Activated CD8-positive, alpha-beta T cell treated with anti-CD3 and anti-CD28 coated beads, Interleukin-2, amount 10 ng/mL, durations not matched to agents 7 days and 5 days (primary cell): ENCODE data around the gene PPP1R26. TPM values are rescaled to one million over a fixed set of nuclear protein-coding genes. Genes with fewer than 3 reads are reported as not detected.

ENCODE experiments used
- ATAC-seq: fragments of 150-1000 bp; cut with Tn5 transposase; one replicate; pipeline ENCODE4 v1.10.0; 2021; ENCODE audit warnings: moderate library complexity
- CTCF ChIA-PET: fragments of 350-600 bp; sonication (Branson Sonifier 250); formaldehyde crosslinking; loops from one replicate; lab custom pipeline; 2021; ENCODE audit warnings: antibody characterized with exemption; lab: Charles Lee
- POLR2A ChIA-PET: fragments of 350-600 bp; sonication (Branson Sonifier 250); formaldehyde crosslinking; loops from one replicate; lab custom pipeline; 2021; ENCODE audit warnings: antibody characterized with exemption; lab: Charles Lee
- DNase-seq: peaks from one replicate; pipeline ENCODE4 v3.0.0-alpha.2; 2020
- H3K27ac Mint-ChIP-seq: one replicate; pipeline ENCODE4 v1.8.0; 2021; ENCODE audit warnings: mild to moderate bottlenecking, mixed read lengths
- H3K27me3 Mint-ChIP-seq: one replicate; pipeline ENCODE4 v1.8.0; 2021; ENCODE audit warnings: low read depth, mixed read lengths
- H3K36me3 Mint-ChIP-seq: one replicate; pipeline ENCODE4 v1.8.0; 2021; ENCODE audit warnings: low read depth, mixed read lengths
- H3K4me1 Mint-ChIP-seq: one replicate; pipeline ENCODE4 v1.8.0; 2021; ENCODE audit warnings: low read depth, mixed read lengths
- H3K4me3 Mint-ChIP-seq: one replicate; pipeline ENCODE4 v1.8.0; 2021; ENCODE audit warnings: mild to moderate bottlenecking, mixed read lengths
- H3K9me3 Mint-ChIP-seq: one replicate; pipeline ENCODE4 v1.8.0; 2022; ENCODE audit warnings: mixed read lengths; ENCODE audit not compliant: insufficient read depth
- total RNA-seq, 2 experiments: library from RNA; stranded (reverse); gene quantifications; one replicate each; pipeline ENCODE4 v1.2.3, GENCODE V29; 2021

PPP1R26 gene
- total RNA-seq, 2 experiments from 2014 or later = not detected

DNA sequence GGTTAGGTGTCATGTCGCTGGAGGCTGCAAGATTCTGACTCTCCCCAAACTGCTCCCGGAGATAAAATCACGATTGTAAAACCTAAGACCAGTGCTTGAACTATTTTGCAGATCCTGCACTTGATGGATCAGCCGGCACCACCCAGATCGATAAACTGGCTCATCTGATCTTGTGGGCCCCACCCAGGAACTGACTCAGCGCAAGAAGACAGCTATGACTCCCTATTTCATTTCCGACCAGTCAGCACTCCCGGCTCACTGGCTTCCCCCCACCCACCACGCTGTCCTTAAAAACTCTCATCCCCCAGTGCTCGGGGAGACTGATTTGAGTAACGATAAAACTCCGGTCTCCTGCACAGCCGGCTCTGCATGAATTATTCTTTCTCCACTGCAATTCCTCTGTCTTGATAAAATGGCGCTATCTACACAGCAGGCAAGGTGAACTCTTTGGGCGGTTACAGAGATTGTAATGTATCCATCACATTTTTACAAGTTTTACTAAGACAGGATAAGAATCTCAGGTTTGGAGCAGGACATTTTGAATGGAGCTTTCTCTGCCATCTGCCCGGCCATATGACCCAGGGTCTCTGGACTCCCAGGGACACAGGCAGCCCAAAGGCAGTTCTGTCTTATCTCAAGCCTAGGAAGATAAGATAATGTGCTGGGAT is 10.6 kb upstream of the PPP1R26 start:
- ChIA-PET POLR2A (no interaction called here), CTCF (no interaction called here)
- Mint-ChIP-seq H3K4me1 (peaks cover 3% of the 10 kb centered on the region), H3K9me3 (no peaks in the 10 kb centered on the region), H3K4me3 (no peak overlapping the region), H3K27me3 (peaks cover 9% of the 10 kb centered on the region), H3K27ac (no peak overlapping the region), H3K36me3 (no peaks in the 10 kb centered on the region)
- DNase-seq (peak; percentile 43), ATAC-seq (no peak)

DNA sequence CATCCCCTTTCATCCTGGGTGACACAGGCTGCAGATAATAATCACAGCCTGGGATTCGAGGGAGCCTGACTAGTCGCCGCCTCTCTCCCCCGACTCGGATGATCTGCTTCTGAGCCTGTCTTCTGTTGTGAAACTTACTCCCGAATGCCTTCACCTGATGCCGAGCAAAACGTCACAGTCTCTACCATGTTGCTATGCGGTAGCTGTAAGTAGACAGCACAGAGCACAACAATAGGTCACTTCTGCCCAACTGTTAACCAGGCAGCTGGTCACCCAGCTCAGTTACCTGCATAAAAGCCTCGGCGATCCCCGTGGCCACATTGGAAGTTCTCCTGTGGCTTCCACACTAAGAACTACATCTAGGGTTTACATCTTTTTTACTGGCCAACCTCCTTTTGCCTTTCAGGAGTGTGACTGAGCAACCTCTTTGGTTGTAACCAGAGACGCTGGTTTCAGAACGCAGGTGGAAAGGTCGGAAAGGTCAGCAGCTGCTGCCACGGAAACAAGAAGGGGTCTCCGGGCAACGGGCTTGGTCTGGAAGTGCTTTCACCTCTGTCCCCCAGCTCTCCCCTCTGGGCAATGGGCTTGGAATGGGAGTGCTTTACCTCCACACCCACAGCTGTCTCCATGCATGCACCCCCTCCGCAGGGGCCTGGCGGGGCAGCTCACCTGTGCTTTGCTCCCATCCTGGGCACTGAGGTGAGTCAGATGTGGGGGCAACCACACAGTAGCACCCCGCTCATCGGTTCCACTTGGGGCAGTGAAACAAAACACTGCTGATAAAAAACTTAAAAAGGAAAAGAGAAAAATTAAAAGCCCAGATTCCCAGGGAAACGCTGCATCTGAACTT is 7.6 kb upstream of the PPP1R26 start:
- Mint-ChIP-seq H3K36me3 (no peaks in the 10 kb centered on the region), H3K9me3 (no peaks in the 10 kb centered on the region), H3K4me1 (peaks cover 3% of the 10 kb centered on the region), H3K27me3 (peaks cover 9% of the 10 kb centered on the region), H3K4me3 (no peak overlapping the region), H3K27ac (no peak overlapping the region)
- ATAC-seq (no peak), DNase-seq (no peak)
- CTCF ChIA-PET = no interaction called here
- POLR2A ChIA-PET = no interaction called here

DNA sequence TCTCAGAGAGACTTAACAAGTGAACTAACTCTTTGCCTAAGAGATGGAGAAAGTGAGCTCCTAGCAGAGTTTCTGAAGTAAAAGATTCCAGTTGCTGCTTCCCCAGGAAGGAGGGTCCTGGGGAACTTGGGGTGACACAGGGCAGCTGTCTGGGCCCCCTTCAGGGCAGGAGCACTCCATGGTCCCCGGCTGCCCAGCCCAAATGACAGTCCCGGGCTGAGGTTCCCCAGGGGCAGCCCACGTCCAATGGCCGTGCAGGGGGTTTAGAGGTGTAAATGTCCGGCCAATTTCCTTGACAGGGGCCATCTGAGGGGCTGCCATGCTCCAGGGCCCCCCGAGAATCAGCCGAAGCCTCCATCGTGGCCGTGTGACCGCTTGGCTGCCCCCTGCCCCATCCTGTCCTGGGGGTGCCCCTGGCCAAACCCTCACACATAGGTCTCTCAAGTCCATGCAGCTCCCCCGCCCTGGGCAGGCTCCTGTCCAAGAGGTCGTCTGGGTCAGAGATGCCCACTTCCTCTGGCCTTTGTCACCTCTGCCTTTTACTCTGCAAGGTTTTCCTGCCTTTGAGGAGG is 5.5 kb upstream of the PPP1R26 start:
- Mint-ChIP-seq H3K27me3 (peaks cover 19% of the 10 kb centered on the region), H3K27ac (no peak overlapping the region), H3K4me1 (peaks cover 5% of the 10 kb centered on the region), H3K36me3 (peaks cover 2% of the 10 kb centered on the region), H3K9me3 (no peaks in the 10 kb centered on the region), H3K4me3 (no peak overlapping the region)
- no peak for DNase-seq
- no peak for ATAC-seq
- POLR2A ChIA-PET = no interaction called here
- CTCF ChIA-PET = no interaction called here

DNA sequence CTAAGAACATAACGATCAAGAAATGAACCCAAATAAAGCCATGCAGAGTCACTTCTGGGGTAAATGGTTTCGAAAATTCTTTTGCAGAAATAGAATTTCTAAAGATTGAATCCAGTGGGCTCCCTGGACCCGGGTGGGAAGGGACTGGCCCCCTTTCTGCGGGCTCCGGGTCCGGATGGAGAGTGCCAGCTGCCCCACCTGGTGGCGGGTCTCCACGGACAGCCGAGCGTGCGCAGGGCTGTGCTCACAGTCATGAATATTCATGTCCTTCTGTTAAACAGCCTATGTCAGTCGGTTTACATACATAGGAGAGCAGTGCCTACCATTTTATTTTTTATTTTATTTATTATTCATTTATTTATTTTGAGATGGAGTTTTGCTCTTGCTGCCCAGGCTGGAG is 4.7 kb upstream of the PPP1R26 start:
- Mint-ChIP-seq H3K36me3 (peaks cover 2% of the 10 kb centered on the region), H3K27ac (no peak overlapping the region), H3K27me3 (peaks cover 18% of the 10 kb centered on the region), H3K9me3 (no peaks in the 10 kb centered on the region), H3K4me3 (no peak overlapping the region), H3K4me1 (peaks cover 3% of the 10 kb centered on the region)
- DNase-seq (no peak), ATAC-seq (no peak)
- ChIA-PET CTCF (no interaction called here), POLR2A (no interaction called here)

DNA sequence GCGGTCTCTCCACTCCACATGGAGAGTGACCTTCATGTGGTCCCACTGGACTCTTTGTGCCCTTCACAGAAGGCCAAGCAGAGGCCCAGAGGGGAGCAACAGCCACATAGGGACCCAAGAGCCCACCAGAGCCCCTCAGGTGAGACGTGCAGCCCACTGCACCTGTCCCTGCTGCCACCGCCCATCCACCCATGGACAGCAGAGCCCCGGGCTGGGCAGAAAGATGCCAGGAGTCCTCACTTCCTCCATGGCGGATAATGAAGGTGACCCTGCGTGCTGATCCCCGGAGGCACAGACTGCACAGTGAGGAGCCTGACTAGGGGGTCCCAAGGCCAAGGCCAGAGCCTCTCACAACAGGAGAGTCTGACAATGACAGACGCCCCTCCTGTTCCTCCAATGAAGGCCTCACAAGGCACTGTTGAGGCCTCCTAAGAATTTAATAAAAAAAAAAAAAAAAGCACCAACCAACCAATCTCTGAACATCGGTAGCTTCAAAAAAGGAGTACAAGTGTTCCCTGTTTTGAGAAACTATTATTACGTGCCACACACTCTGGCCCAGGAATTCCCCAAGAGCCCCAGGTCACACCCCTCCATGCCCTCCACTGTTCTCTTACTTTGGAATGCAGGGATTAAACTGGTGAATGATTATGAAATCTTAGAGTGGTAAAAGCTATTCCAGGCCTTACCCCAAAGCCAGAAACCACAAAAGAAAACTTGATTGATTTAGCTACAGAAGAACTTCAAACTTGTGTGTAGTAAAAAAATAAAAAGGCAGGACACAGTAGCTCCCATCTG is 2.8 kb upstream of the PPP1R26 start:
- CTCF ChIA-PET = no interaction called here
- Mint-ChIP-seq H3K4me3 (no peak overlapping the region), H3K27me3 (peaks cover 22% of the 10 kb centered on the region), H3K27ac (no peak overlapping the region), H3K9me3 (no peaks in the 10 kb centered on the region), H3K4me1 (peaks cover 3% of the 10 kb centered on the region), H3K36me3 (peaks cover 2% of the 10 kb centered on the region)
- ATAC-seq = no peak
- no peak for DNase-seq
- POLR2A ChIA-PET = no interaction called here

DNA sequence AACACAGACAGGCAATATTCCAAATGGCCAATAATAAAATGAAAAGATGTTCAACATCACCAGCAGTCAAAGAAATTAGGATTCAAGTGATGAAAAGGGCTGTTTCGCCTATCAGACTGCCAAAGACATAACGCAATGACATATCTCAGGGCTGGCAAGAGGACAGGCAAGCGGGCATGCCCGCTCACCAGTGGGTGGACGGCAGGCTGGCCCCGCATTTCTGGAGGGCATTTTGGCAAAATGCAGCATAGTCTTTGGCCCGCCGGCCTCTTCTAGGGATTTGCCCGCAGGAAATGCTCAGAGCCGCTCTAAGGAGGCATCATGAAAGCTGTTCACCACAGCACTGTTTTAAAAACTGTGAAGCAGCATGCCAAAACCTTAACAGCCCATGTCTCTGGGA is 1.4 kb upstream of the PPP1R26 start:
- peaks cover 3% of the 10 kb centered on the region for H3K4me1 Mint-ChIP-seq
- H3K27me3 Mint-ChIP-seq = peaks cover 32% of the 10 kb centered on the region
- no peak overlapping the region for H3K4me3 Mint-ChIP-seq
- H3K9me3 Mint-ChIP-seq = no peaks in the 10 kb centered on the region
- H3K27ac Mint-ChIP-seq = no peak overlapping the region
- no peak for ATAC-seq
- ChIA-PET CTCF (no interaction called here), POLR2A (no interaction called here)
- peaks cover 2% of the 10 kb centered on the region for H3K36me3 Mint-ChIP-seq
- DNase-seq = no peak

- H3K4me3 Mint-ChIP-seq = peak overlapping the region; percentile 68
- ATAC-seq (peak; percentile 21), DNase-seq (no peak)
- H3K9me3 Mint-ChIP-seq = no peaks in the 10 kb centered on the region
- H3K27me3 Mint-ChIP-seq = peaks cover 34% of the 10 kb centered on the region
- peaks cover 2% of the 10 kb centered on the region for H3K36me3 Mint-ChIP-seq
- CTCF ChIA-PET = no interaction called here
- H3K4me1 Mint-ChIP-seq = peaks cover 3% of the 10 kb centered on the region
- no peak overlapping the region for H3K27ac Mint-ChIP-seq
- POLR2A ChIA-PET = no interaction called here
These were observed 633 bp upstream of the PPP1R26 start for GRCh38 chr9:135478829-135479468.

DNA sequence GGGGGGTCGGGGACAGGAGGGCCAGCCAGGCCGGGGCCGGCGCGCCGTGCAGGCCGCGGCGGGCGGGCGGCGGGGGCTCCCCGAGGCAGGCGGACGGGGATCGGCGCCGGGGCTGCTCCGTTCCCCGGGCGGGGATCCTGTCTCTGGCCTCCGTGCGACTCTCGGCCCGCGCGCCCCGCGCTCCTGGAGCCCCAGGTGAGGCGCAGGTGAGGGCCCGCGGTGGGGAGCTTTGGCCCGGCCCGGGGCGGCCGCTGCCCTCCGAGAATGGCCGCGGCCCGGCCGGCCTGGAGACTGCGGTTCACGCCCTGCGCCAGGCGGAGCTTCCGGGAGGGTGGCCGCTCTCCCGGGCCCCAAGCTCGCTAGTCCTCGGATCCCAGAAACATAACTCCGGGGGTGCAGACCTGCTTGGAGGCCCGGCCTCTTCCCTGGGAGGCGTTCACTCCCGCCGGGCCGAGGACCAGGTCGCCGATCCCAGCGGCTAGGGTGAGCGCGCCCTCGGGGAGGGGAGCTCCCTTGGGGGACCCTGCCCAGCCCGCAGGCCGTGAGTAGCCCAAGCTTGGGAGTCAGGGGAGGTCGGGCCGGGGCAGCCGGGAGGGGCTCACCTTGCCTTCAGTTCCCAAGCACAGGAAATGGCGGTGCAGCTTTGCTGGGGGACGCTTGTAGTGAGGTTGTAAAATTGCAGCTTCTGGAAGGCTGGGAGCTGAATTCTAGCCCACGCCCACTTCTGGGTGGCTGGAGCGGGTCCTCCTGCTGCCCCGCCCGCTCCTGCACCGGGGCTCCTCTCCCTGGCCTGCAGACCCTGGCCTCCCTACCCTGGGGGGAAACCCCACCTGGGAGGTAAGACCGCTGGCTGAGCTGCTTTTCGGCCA is 723 bp downstream of the PPP1R26 start:
- Mint-ChIP-seq H3K27me3 (peaks cover 34% of the 10 kb centered on the region), H3K27ac (no peak overlapping the region), H3K4me1 (peaks cover 3% of the 10 kb centered on the region), H3K9me3 (no peaks in the 10 kb centered on the region), H3K36me3 (peaks cover 2% of the 10 kb centered on the region), H3K4me3 (no peak overlapping the region)
- CTCF ChIA-PET = interaction anchor here (1.1 kb wide), 1 partner anchor 19 kb away, joined by 3 read pairs; no protein-coding TSS in a partner anchor
- DNase-seq (no peak), ATAC-seq (peak; percentile 35)
- POLR2A ChIA-PET = no interaction called here

- Mint-ChIP-seq H3K27ac (no peak overlapping the region), H3K27me3 (peaks cover 34% of the 10 kb centered on the region), H3K4me1 (peaks cover 3% of the 10 kb centered on the region), H3K4me3 (no peak overlapping the region), H3K36me3 (peaks cover 2% of the 10 kb centered on the region), H3K9me3 (no peaks in the 10 kb centered on the region)
- no peak for ATAC-seq
- DNase-seq = no peak
- ChIA-PET CTCF (interaction anchor here (1.1 kb wide), 1 partner anchor 18 kb away, joined by 3 read pairs; no protein-coding TSS in a partner anchor), POLR2A (no interaction called here)
These were observed 1.3 kb downstream of the PPP1R26 start for GRCh38 chr9:135480940-135481310.

DNA sequence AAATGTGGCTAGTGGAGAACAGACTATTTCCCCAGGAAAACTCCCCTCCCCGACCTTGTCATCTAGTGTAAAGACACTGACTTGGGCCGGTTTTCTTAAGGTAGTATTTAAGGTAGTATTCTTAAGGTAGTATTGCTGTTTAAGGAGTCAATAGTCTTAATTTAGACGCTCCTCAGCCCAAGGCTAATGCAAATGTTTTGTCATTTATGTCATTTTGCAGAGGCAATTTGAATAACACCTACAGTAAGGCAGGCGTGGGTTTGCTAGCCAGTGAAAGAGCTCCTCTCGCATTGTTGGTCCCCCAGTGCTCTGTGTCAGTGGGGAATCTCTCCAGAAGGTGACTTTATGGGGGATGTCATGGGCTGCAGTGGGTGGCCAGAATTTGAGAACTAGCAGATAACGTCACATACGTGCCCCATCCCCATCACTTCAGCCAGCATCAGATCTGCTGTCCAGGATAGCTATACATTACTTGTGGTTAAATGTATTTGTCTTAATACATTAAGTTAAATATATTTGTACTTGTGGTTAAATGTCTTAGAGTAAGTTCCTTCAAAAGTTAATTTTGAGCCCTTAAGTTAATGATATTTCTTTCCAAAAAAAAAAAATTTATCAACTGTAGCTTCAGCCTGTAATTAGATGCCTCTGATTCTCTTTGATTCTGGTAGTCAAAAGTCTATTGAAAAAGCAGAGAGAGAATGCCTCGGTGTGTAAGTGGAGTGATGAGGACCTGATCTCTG is 2.6 kb downstream of the PPP1R26 start:
- Mint-ChIP-seq H3K4me3 (no peak overlapping the region), H3K9me3 (no peaks in the 10 kb centered on the region), H3K4me1 (peaks cover 3% of the 10 kb centered on the region), H3K27me3 (peaks cover 31% of the 10 kb centered on the region), H3K27ac (no peak overlapping the region), H3K36me3 (peaks cover 2% of the 10 kb centered on the region)
- ChIA-PET POLR2A (no interaction called here), CTCF (interaction anchor here (1.1 kb wide), 1 partner anchor 11 kb away, joined by 3 read pairs; no protein-coding TSS in a partner anchor)
- DNase-seq (no peak), ATAC-seq (no peak)
